ENCODE data around the gene WDR49.

WDR49 gene

GRCh38 chr3:167501941-167502340 lies 151.8 kb downstream of the WDR49 start:
- no peak for TF ChIP-seq CTCF (IDR thresholded peaks at IDR 0.05; ENCODE audit: low read depth, low read length)
- DNase-seq (ENCODE audit: extremely low read depth, low read depth): no peak

- TF ChIP-seq CTCF (IDR thresholded peaks at IDR 0.05; ENCODE audit: low read depth, low read length): no peak
These were observed 155.8 kb downstream of the WDR49 start for GRCh38 chr3:167497903-167498302.

GRCh38 chr3:167493244-167493643 lies 160.5 kb downstream of the WDR49 start:
- no peak for TF ChIP-seq CTCF (IDR thresholded peaks at IDR 0.05; ENCODE audit: low read depth, low read length)
- no peak for DNase-seq (ENCODE audit: extremely low read depth, low read depth)

More at GRCh38 chr3:167497903-167498302, 155.8 kb downstream of the WDR49 start:
- DNase-seq (ENCODE audit: extremely low read depth, low read depth): no peak

- DNase-seq (ENCODE audit: extremely low read depth, low read depth): no peak
- TF ChIP-seq CTCF (IDR thresholded peaks at IDR 0.05; ENCODE audit: low read depth, low read length): no peak
These were observed 162.1 kb downstream of the WDR49 start for GRCh38 chr3:167491621-167492020.

- no peak for TF ChIP-seq CTCF (IDR thresholded peaks at IDR 0.05; ENCODE audit: low read depth, low read length)
- DNase-seq (ENCODE audit: extremely low read depth, low read depth): no peak
These were observed 164.2 kb downstream of the WDR49 start for GRCh38 chr3:167489571-167489970.

- no peak for DNase-seq (ENCODE audit: extremely low read depth, low read depth)
- TF ChIP-seq CTCF (IDR thresholded peaks at IDR 0.05; ENCODE audit: low read depth, low read length): no peak
These were observed 166.2 kb downstream of the WDR49 start for GRCh38 chr3:167487556-167487955.

GRCh38 chr3:167484551-167484950 lies 169.2 kb downstream of the WDR49 start:
- no peak for DNase-seq (ENCODE audit: extremely low read depth, low read depth)
- no peak for TF ChIP-seq CTCF (IDR thresholded peaks at IDR 0.05; ENCODE audit: low read depth, low read length)
